Prostate gland (tissue), 2 donors: ENCODE results near the gene BTD.

ENCODE experiments used
- POLR2A ChIP-seq: fragments of 450-650 bp; IDR thresholded peaks from one replicate; pipeline ENCODE4 v1.6.1; 2016; ENCODE audit warnings: antibody characterized with exemption, mild to moderate bottlenecking
- TF ChIP-seq, protein P1 (sequence below), 4 experiments: fragments of 200-600 bp in 2 of 4; fragments of 450-650 bp in 2 of 4; sonication (generic) in 2 of 4; IDR thresholded peaks; 1 replicate in 3 of 4; 2 replicates in 1 of 4; pipeline ENCODE4 v1.5.1; 2016 to 2019; ENCODE audit warnings: antibody characterized with exemption in 4 of 4, mild to moderate bottlenecking in 2 of 4, moderate library complexity in 2 of 4

- TF ChIP-seq, protein P1, sequence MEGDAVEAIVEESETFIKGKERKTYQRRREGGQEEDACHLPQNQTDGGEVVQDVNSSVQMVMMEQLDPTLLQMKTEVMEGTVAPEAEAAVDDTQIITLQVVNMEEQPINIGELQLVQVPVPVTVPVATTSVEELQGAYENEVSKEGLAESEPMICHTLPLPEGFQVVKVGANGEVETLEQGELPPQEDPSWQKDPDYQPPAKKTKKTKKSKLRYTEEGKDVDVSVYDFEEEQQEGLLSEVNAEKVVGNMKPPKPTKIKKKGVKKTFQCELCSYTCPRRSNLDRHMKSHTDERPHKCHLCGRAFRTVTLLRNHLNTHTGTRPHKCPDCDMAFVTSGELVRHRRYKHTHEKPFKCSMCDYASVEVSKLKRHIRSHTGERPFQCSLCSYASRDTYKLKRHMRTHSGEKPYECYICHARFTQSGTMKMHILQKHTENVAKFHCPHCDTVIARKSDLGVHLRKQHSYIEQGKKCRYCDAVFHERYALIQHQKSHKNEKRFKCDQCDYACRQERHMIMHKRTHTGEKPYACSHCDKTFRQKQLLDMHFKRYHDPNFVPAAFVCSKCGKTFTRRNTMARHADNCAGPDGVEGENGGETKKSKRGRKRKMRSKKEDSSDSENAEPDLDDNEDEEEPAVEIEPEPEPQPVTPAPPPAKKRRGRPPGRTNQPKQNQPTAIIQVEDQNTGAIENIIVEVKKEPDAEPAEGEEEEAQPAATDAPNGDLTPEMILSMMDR (IDR thresholded peaks at IDR 0.05) = no peak
- TF ChIP-seq POLR2A = no peak
Measured at GRCh38 chr3:15610082-15610759, 8.7 kb downstream of the BTD start.
